HEK293 (cell line): ENCODE data around the gene PLAGL1.

ENCODE experiments used
- CTCF ChIA-PET: fragments of 350-600 bp; formaldehyde crosslinking; extraction: SDS; loops from one replicate; lab custom pipeline; 2021; ENCODE audit warnings: antibody characterized with exemption; lab: Yijun Ruan, JAX
- POLR2A ChIA-PET: fragments of 300-600 bp; formaldehyde crosslinking; extraction: SDS; loops from one replicate; lab custom pipeline; 2020; ENCODE audit warnings: antibody characterized with exemption, inconsistent platforms; lab: Yijun Ruan, JAX
- H3K27ac ChIP-seq: fragments of 200-500 bp; sonication (Bioruptor generic); 2 replicates; pipeline ENCODE4 v1.5.1; 2014; ENCODE audit warnings: low read depth, low read length, control low read depth, inconsistent platforms; ENCODE audit errors: extremely low read depth
- H3K36me3 ChIP-seq, 2 experiments: fragments of 200-500 bp in 1 of 2; sonication (Bioruptor generic) in 1 of 2; 1 replicate in 1 of 2; 2 replicates in 1 of 2; pipeline ENCODE4 v1.5.1; 2014 to 2017; ENCODE audit warnings: inconsistent platforms in 2 of 2, low read length in 2 of 2; ENCODE audit not compliant: control insufficient read depth in 2 of 2, insufficient read depth in 1 of 2
- H3K4me1 ChIP-seq: fragments of 200-500 bp; sonication (Bioruptor generic); 2 replicates; pipeline ENCODE4 v1.5.1; 2014; ENCODE audit warnings: mild to moderate bottlenecking, low read length, inconsistent platforms; ENCODE audit not compliant: control insufficient read depth, insufficient read depth
- H3K4me3 ChIP-seq: 2 replicates; pipeline ENCODE4 v1.5.1; 2011; ENCODE audit warnings: low read depth, mild to moderate bottlenecking, control low read depth, low read length, moderate library complexity
- H3K9me3 ChIP-seq: fragments of 200-500 bp; sonication (Bioruptor generic); 2 replicates; pipeline ENCODE4 v1.5.1; 2014; ENCODE audit warnings: low read depth, low read length, inconsistent platforms; ENCODE audit not compliant: control insufficient read depth, insufficient read depth
- ATF2 ChIP-seq: fragments of 450-650 bp; formaldehyde crosslinking; IDR thresholded peaks from 2 replicates; pipeline ENCODE4 v1.5.1; 2016; ENCODE audit warnings: missing biosample characterization, missing genetic modification characterization, low read depth
- IKZF3 ChIP-seq: fragments of 450-650 bp; IDR thresholded peaks from 2 replicates; pipeline ENCODE4 v1.5.0; 2018; ENCODE audit warnings: missing biosample characterization, mild to moderate bottlenecking, missing genetic modification characterization, moderate library complexity
- MZF1 ChIP-seq: fragments of 450-650 bp; formaldehyde crosslinking; IDR thresholded peaks from 2 replicates; pipeline ENCODE4 v1.5.1; 2017; ENCODE audit warnings: missing biosample characterization, missing genetic modification characterization, borderline replicate concordance
- PRDM6 ChIP-seq: fragments of 450-650 bp; formaldehyde crosslinking; IDR thresholded peaks from 2 replicates; pipeline ENCODE4 v1.5.1; 2017; ENCODE audit warnings: missing biosample characterization, missing genetic modification characterization
- WT1 ChIP-seq: fragments of 450-650 bp; formaldehyde crosslinking; IDR thresholded peaks from 2 replicates; pipeline ENCODE4 v1.5.1; 2016; ENCODE audit warnings: missing biosample characterization, missing genetic modification characterization
- ZBTB26 ChIP-seq: fragments of 450-650 bp; formaldehyde crosslinking; optimal IDR thresholded peaks from 2 replicates; pipeline ENCODE3; 2016; ENCODE audit warnings: missing biosample characterization, mild to moderate bottlenecking, missing genetic modification characterization
- ZBTB48 ChIP-seq: fragments of 450-650 bp; formaldehyde crosslinking; IDR thresholded peaks from 2 replicates; pipeline ENCODE4 v1.5.1; 2016; ENCODE audit warnings: missing biosample characterization, missing genetic modification characterization
- ZBTB7A ChIP-seq: fragments of 450-650 bp; formaldehyde crosslinking; IDR thresholded peaks from 2 replicates; pipeline ENCODE4 v1.5.1; 2016; ENCODE audit warnings: low read depth, missing biosample characterization, missing genetic modification characterization
- ZFP37 ChIP-seq: fragments of 450-650 bp; formaldehyde crosslinking; IDR thresholded peaks from 2 replicates; pipeline ENCODE4 v1.5.1; 2016; ENCODE audit warnings: missing biosample characterization, missing genetic modification characterization
- ZNF138 ChIP-seq: fragments of 450-650 bp; formaldehyde crosslinking; IDR thresholded peaks from 2 replicates; pipeline ENCODE4 v1.5.1; 2016; ENCODE audit warnings: missing biosample characterization, missing genetic modification characterization, borderline replicate concordance
- ZNF302 ChIP-seq: fragments of 450-650 bp; formaldehyde crosslinking; IDR thresholded peaks from 2 replicates; pipeline ENCODE4 v1.5.1; 2016; ENCODE audit warnings: missing biosample characterization, missing genetic modification characterization, low read depth
- ZNF324 ChIP-seq: fragments of 450-650 bp; formaldehyde crosslinking; IDR thresholded peaks from 2 replicates; pipeline ENCODE4 v1.5.1; 2016; ENCODE audit warnings: missing biosample characterization, missing genetic modification characterization
- ZNF354C ChIP-seq: fragments of 450-650 bp; formaldehyde crosslinking; IDR thresholded peaks from 2 replicates; pipeline ENCODE4 v1.5.1; 2016; ENCODE audit warnings: missing biosample characterization, missing genetic modification characterization, low read depth, borderline replicate concordance
- ZNF362 ChIP-seq: fragments of 450-650 bp; formaldehyde crosslinking; IDR thresholded peaks from 2 replicates; pipeline ENCODE4 v1.5.1; 2016; ENCODE audit warnings: missing biosample characterization, missing genetic modification characterization
- ZNF391 ChIP-seq: fragments of 450-650 bp; formaldehyde crosslinking; IDR thresholded peaks from 2 replicates; pipeline ENCODE4 v1.5.1; 2016; ENCODE audit warnings: low read depth, missing biosample characterization, missing genetic modification characterization, borderline replicate concordance
- ZNF426 ChIP-seq: fragments of 450-650 bp; formaldehyde crosslinking; IDR thresholded peaks from 2 replicates; pipeline ENCODE4 v1.5.1; 2017; ENCODE audit warnings: missing biosample characterization, missing genetic modification characterization, mild to moderate bottlenecking, inconsistent platforms, moderate library complexity
- ZNF529 ChIP-seq: fragments of 450-650 bp; formaldehyde crosslinking; IDR thresholded peaks from 2 replicates; pipeline ENCODE4 v1.5.1; 2017; ENCODE audit warnings: missing genetic modification characterization, missing biosample characterization; ENCODE audit not compliant: insufficient replicate concordance
- ZNF580 ChIP-seq: fragments of 450-650 bp; formaldehyde crosslinking; IDR thresholded peaks from 2 replicates; pipeline ENCODE4 v1.5.1; 2016; ENCODE audit warnings: missing biosample characterization, missing genetic modification characterization
- ZNF629 ChIP-seq: fragments of 450-650 bp; formaldehyde crosslinking; IDR thresholded peaks from 2 replicates; pipeline ENCODE4 v1.5.1; 2017; ENCODE audit warnings: missing biosample characterization, missing genetic modification characterization
- ZNF664 ChIP-seq: fragments of 450-650 bp; formaldehyde crosslinking; IDR thresholded peaks from 2 replicates; pipeline ENCODE4 v1.5.1; 2016; ENCODE audit warnings: missing biosample characterization, missing genetic modification characterization
- ZSCAN23 ChIP-seq: fragments of 450-650 bp; formaldehyde crosslinking; IDR thresholded peaks from 2 replicates; pipeline ENCODE4 v1.5.1; 2016; ENCODE audit warnings: missing biosample characterization, missing genetic modification characterization

The PLAGL1 gene

GRCh38 chr6:143952947-143953701, 54.9 kb downstream of the PLAGL1 start:
- no peaks in the 10 kb centered on the region for H3K9me3 ChIP-seq
- H3K4me3 ChIP-seq = no peak overlapping the region
- ChIA-PET CTCF (interaction anchor here (0.6 to 11.3 kb wide), 3 partner anchors 12 to 418 kb away, joined by 3 to 120 read pairs (median 4); no protein-coding TSS in a partner anchor), POLR2A (no interaction called here)
- H3K4me1 ChIP-seq = no peaks in the 10 kb centered on the region
- H3K27ac ChIP-seq = no peak overlapping the region
- TF ChIP-seq ZNF138 (tag by site-specific recombination) = no peak
- TF ChIP-seq ZNF529 (tag by site-specific recombination) = no peak
- TF ChIP-seq ZNF580 (tag by site-specific recombination) = no peak
- TF ChIP-seq ZNF302 = no peak
- TF ChIP-seq ZBTB7A (tag by site-specific recombination) = no peak
- no peak for TF ChIP-seq ZFP37
- no peak for TF ChIP-seq MZF1 (tag by site-specific recombination)
- no peak for TF ChIP-seq PRDM6 (tag by site-specific recombination)
- TF ChIP-seq ATF2 (tag by site-specific recombination) = no peak
- no peak for TF ChIP-seq IKZF3 (tag by site-specific recombination)
- H3K36me3 ChIP-seq = peaks cover 0 to 9% of the 10 kb centered on the region in 2 experiments; a peak in 1 of 3 replicates

- Histone ChIP-seq H3K4me1 (no peaks in the 10 kb centered on the region), H3K36me3 (peaks cover 0 to 18% of the 10 kb centered on the region in 2 experiments; a peak in 1 of 3 replicates), H3K9me3 (no peaks in the 10 kb centered on the region), H3K4me3 (no peak overlapping the region), H3K27ac (no peak overlapping the region)
- CTCF ChIA-PET = interaction anchor here (1.0 to 11.3 kb wide), 3 partner anchors 11 to 376 kb away, joined by 4 to 120 read pairs (median 4); no protein-coding TSS in a partner anchor
- POLR2A ChIA-PET = no interaction called here
- TF ChIP-seq ZSCAN23 (tag by site-specific recombination) (no peak), PRDM6 (tag by site-specific recombination) (no peak)
These were observed 55.8 kb downstream of the PLAGL1 start for GRCh38 chr6:143952060-143952778.

GRCh38 chr6:143950875-143951274, 57.2 kb downstream of the PLAGL1 start:
- CTCF ChIA-PET = interaction anchor here (1.0 to 11.3 kb wide), 3 partner anchors 9 to 375 kb away, joined by 3 to 120 read pairs (median 4); no protein-coding TSS in a partner anchor
- H3K4me1 ChIP-seq = no peaks in the 10 kb centered on the region
- no peak overlapping the region for H3K4me3 ChIP-seq
- H3K9me3 ChIP-seq = no peaks in the 10 kb centered on the region
- peaks cover 0 to 22% of the 10 kb centered on the region in 2 experiments; a peak in 1 of 3 replicates for H3K36me3 ChIP-seq
- POLR2A ChIA-PET = no interaction called here
- H3K27ac ChIP-seq = no peak overlapping the region
- TF ChIP-seq ZNF391 (tag by site-specific recombination) (no peak), ZNF362 (tag by site-specific recombination) (no peak), ZNF426 (tag by site-specific recombination) (no peak), ZNF354C (tag by site-specific recombination) (no peak), ZNF664 (tag by site-specific recombination) (no peak), WT1 (tag by site-specific recombination) (no peak), ZBTB48 (tag by site-specific recombination) (no peak), ZNF324 (tag by site-specific recombination) (no peak), ZNF629 (no peak), ZBTB26 (no peak)
